Fibroblast of gingiva (primary cell): ENCODE data around the gene NEURL4.
"Not testable (repeated sequence)": the region's sequence is repeated elsewhere in the genome, so short reads cannot be mapped to it uniquely, and the experiment has no call there.

Source experiments
- DNase-seq: peaks from one replicate; pipeline ENCODE4 v3.0.0-alpha.2; 2011; ENCODE audit warnings: low read depth

NEURL4 gene

DNA sequence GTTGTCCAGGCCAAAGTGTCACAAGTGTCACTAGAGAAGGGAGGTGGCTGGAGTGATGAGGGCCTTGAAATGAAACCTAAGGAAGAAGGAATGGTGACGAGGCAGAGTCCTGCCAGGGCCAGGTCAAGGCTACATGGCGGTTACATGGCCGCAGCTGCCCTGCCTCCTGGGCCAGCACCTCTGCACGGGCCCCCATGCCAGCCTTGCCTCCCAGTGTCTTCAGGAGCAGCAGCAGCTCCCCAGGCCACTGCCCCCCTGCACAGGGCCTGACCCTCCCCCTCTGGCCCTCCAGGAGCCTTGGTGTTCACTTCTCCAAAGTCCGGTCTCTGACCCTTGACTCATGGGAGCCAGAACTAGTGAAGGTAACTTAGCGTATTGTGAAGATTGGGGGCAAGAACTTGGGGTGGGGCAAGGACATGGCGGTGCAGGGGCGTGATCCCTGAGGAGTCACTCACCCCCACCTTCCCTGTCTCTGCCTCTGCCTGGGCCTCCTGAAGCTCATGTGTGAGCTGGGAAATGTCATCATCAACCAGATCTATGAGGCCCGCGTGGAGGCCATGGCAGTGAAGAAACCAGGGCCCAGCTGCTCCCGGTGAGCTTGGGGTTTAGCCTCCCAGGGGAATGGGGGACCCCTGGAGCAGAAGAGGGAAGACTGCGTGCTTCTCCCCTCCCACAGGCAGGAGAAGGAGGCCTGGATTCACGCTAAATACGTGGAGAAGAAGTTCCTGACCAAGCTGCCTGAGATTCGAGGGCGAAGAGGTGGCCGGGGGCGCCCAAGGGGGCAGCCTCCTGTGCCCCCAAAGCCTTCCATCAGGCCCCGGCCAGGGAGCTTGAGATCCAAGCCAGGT, 18.7 kb upstream of the NEURL4 start:
- no peak for DNase-seq

DNA sequence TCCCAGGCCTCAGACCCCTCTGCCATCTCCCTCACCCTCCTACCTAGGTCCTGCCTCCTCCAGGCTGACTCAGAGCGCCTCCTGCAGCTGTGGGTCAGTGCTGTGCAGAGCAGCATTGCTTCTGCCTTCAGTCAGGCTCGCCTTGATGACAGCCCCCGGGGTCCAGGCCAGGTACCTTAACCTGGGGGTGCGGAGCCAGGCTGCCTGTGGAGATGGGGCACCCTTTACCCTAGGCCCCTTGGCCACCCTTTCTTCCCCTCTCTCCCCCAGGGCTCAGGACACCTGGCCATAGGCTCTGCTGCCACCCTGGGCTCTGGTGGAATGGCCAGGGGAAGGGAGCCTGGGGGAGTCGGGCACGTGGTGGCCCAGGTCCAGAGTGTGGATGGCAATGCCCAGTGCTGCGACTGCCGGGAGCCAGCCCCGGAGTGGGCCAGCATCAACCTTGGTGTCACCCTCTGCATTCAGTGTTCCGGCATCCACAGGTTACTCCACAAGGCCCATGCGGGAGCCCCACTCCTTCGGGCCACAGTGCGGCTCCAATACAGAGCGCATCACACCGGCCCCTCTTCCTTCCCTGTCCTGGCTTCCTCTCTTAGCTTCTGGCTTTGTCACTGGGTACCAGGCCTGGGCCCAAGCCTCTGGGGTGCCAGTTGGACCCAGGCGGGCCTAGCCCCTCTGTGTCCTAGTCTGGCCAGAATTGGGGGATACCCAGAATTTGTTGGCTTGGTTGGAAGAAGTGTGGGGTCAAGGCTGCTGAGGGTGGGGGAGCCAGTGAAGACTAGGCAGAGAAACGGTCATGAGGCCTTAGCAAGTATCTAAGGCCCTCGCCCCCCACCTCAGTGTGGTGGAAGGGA, 17.9 kb upstream of the NEURL4 start:
- DNase-seq = no peak

DNA sequence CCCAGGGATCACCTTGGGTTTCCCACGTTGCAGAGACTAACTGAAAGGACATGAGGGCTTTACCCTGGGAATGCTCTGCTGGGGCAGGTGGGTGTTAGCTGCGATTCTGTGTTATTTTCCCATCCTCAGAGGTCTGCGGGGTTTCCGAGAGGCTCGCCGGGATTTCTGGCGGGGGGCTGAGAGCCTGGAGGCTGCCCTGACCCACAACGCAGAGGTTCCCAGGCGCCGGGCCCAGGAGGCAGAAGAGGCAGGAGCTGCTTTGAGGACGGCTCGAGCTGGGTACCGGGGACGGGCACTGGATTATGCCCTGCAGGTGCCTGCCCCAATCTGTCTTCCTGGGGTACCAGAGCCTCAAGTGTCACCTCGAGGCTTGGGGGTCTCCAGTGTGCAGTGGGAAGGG, 14.1 kb upstream of the NEURL4 start:
- DNase-seq = no peak

DNA sequence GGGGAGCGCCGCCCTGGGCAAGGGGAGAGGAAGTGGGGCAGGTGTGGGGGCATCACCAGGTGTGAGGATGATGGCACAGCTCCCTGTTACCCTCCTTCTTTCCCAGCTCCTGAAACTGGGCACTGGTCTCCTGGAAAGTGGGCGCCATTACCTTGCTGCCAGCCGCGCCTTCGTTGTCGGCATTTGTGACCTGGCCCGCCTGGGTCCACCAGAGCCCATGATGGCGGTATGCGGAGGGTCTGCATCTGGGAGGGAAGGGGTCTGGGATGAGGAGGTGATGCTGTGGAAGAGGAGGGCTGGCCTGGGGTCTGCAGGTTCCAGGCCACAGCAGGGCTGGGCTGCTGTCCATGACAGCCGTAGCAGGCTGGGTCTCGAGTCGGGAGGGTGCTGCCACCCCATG, 12.7 kb upstream of the NEURL4 start:
- DNase-seq = no peak

DNA sequence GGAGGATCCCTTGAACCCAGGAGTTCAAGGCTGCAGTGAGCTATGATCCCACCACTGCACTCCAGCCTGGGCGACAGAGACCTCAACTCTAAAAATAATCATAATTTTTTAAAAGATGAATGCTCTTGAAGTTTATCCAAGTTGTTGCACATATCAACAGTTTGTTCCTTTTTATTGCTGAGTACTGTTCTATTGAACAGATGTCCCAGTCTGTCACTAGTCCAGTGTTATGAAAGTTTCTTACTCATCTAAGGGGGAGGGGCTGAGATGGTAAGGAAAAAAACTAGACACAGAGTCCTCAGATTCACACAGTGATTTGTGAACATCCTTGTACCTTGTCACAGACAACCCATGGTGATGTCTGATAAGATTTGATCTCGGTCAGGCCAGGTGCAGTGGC, 11.0 kb upstream of the NEURL4 start:
- DNase-seq = no peak

DNA sequence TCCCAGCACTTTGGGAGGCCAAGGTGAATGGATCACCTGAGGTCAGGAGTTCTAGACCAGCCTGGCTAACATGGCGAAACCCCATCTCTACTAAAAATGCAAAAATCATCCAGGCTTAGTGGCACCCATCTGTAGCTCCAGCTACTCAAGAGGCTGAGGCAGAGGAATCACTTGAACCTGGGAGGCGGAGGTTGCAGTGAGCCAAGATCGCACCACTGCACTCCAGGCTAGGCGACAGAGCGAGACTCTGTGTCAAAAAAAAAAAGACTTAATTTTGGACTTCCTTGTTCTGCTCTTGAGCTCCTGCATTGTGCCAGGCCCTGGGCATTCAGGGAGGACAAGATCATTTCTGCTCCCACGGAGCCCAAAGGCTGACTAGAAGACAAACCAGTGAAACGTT, 8.5 kb upstream of the NEURL4 start:
- DNase-seq = not testable (repeated sequence)

DNA sequence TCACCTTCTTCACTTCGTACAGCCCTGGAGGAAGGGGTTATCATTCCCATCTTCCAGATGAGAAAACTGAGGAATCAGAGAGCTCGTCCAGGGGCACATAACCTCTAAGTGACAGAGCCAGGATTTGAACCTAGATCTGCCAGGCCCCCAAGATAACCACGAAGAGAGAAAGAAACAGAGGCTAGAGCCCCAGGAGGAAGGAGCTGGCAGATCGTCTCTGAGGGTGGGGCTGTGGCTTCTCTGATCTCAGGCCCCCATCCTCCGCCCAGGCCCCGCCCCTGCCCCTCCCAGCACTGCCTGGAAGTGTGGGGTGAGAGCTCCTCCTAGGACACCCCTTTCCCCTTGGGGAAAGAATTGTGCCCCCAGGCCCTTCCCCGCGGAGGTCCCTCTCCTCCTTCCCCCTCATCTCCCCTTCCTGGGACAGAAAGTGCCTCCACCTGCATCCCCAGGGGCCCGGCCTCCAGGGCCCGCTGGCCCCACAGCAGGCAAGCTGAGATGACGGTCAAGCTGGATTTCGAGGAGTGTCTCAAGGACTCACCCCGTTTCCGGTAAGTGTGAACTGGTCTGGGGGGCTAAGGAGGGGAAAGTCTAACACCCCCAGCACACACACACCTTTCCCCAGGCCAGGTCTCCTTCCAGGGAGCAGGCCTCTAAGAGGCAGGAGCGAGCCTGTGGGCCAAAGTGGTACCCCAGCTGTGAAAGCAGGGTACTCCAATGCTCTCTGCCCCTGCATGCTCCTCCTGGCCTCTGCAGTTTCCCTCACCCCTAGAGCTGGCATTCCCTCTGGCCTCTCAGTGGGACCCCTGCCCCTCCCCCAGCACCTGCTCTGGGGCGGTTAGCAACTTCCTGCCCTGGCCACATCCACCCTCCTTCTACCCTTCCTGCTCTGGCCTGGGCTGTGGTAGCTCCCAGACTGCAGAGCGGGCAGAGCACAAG, 7.4 kb upstream of the NEURL4 start, which contains the start of gene ACAP1:
ACAP1 (plus strand) TSS at position 290 of the 936 bp plus-strand sequence; CDS start at position 496, 206 bp downstream.
- no peak for DNase-seq

DNA sequence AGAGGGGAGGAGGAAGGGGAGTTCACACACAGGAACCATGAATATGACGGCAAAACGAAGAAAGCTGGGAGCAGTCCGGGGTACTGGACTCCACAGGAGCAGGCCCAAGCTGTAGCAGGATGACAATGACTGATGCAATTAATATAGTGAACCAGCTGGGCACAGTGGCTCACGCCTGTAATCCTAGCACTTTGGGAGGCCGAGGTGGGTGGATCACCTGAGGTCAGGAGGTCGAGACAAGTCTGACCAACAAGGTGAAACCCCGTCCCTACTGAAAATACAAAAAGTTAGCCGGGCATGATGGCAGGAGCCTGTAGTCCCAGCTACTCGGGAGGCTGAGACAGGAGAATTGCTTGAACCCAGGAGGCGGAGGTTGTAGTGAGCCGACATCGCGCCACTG, 6.6 kb upstream of the NEURL4 start:
- DNase-seq = not testable (repeated sequence)

DNA sequence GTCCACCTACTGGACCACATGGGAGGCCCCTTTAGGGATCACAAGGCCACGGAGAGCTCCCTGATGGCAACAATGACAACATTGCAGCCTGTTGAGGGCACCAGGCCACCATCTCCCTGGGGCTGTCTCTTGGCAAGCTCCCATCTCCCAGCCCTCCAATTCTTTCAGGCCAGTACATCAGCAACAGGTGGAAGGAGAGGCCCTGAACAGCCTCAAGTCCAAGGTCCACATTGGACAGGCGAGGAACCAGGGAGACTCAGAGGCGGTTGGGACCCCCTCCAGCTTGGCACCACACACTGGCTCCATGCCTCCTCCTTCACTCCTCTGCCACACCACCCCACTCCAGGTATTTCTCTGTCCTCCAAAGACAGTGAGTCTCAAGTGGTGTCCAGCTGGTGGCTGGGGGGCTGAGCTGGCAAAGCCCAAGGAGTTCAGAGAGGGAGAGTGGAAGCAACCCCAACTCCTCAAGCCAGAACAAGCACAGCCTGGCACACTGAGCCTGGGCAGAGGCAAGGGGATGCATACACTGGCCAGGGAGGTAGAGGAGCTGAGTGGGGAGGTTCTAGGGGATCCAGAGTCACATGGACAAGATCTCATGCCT, 5.9 kb upstream of the NEURL4 start:
- no peak for DNase-seq

DNA sequence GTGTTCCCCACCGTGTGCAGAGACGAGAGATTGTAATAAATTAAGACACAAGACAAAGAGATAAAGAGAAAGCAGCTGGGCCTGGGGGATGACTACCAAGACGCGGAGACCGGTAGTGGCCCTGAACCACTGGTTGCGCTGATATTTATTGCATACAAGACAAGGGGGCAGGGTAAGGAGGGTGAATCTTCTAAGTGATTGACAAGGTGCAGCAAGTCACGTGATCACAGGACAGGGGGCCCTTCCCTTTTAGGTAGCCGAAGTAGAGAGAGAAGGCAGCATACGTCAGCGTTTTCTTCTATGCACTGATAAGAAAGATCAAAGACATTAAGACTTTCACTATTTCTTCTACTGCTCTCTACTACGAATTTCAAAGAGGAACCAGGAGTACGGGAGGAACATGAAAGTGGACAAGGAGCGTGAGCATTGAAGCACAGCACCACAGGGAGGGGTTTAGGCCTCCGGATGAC, 3.5 kb upstream of the NEURL4 start:
- not testable (repeated sequence) for DNase-seq

DNA sequence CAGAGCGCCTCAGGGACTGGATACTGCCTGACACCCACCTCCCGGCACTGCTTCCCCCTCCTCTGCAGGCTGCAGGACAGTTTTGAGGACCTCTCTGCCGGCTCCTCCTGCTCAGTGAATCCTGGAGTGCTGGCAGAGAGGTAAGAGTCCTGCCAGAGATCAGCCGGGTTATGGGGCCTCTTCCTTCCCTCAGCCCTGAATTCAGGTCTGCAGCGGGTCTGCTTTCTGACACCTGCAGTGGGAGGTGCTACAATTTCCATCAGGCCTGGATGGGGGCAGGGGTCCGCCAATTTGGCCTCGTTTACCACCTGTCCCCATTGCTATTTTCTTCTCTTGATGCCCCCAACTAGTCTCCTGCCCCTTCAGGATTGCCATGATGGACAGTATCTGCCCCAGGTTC, 3.0 kb upstream of the NEURL4 start:
- no peak for DNase-seq

DNA sequence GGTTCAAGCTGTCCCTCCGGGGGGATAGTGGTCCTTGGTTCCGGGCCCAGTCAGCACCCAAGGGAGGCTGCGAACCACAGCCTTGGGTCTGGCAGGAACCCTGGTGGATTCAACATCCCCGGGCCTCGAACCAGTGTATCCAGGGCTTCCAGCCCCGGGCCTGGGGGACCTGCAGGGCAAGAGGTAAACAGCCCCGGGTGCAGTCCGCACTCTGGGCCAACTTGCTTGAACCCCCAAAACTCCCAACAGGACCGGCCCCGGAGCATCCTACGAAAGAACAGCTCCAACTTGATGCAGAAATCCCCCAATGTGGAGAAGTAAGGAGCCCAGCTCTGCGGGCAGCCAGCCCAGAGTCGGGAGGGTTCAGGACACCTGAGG, 1.5 kb upstream of the NEURL4 start:
- DNase-seq = no peak

DNA sequence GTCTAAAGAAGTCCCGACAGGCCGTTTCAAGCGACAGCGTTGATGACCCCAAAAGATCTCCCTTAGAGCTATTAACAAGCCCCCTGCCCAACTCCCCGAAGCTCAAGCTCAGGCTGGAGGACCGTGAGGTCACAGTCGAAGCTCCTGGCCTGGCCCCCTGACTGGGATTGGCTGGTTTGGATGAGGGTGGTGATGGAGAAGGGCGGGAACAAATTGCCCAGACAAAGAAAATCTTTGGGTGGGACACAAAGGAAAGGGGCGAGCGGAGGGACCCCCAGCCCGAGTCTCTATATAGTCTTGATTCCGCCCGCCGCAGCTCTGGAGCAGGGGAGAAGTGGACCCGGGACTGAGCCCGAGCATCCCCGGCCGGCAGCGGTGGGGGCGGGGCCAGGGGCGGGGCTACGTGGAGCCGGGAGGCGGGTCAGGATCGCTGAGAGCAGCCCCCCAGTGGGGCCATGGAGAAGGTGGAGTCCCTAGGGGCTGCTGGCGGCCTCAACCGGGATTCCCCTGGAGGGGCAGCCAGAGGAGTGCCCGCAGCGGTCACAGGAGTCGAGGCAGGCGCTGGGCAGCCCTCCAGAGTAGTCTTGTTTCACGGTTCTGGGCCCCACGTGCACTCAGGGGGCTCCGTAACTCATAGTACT, 982 bp upstream of the NEURL4 start:
- peak; percentile 68 for DNase-seq

DNA sequence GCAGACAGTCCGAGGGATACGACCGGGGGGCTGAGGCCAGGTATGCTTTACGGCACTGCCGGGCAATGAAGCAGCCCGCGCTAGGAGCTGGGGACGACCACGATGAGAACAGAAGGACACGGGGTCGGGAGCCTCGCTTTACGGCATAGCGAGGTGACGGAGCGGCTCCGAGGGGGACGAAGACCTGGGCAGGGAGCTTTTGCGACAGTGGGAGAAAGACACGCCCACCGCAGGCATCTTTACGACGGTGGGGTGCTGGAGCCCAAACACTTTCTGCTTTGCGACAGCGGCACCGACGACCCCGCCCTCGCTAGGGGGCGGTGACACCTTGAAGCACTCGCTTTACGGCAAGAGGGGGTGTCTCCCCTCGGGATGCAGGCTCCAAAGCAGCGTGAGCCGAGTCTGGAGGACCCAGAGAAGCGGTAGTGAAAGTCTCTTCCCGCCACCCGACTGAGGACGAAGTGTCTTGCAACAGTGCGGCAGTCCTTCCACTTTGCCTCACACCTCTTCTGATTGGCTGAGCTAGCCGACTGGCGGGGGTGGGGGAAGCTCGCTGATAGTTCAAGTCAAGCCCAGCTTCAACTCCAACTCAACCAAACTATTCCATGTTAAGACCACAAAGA, 350 bp upstream of the NEURL4 start:
- DNase-seq = peak; percentile 100

DNA sequence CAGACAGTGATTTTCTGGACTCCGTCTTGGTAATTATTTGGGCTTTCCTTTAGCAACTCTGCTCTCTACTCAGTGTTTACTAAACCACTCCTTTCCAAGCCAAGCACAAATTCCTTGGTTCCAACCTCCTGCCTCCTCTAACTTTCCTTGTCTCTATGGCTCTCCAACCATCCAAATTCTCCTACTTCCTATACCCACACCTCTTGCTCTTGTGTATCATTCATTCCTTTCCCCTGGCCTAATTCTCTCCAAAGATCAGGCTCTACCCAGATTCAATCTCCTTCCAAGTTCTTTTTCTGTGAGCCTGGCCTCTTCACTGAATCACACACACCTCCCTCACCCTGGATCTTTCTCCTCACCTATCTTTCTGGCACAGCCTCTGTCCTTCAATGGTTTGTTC, 1.1 kb downstream of the NEURL4 start:
- no peak for DNase-seq

DNA sequence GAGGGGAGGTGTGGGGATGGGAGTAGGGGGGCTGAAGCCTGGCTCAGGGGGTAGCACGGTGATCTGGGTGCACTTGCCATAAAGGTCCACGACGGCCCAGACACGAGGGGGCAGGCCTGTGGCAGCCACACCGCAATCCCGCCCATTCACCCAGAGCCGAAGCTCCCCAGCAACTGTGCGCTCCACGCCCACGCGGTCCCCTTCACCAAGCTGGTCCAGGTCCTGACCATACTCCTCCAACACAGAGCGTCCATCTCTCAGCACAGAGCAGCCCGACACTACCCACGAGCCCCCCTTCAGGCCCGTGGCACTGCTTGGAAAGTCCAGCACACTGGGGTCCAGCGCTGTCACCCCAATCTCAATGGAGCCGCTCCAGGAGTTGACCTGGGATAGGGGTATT, 1.6 kb downstream of the NEURL4 start:
- no peak for DNase-seq

DNA sequence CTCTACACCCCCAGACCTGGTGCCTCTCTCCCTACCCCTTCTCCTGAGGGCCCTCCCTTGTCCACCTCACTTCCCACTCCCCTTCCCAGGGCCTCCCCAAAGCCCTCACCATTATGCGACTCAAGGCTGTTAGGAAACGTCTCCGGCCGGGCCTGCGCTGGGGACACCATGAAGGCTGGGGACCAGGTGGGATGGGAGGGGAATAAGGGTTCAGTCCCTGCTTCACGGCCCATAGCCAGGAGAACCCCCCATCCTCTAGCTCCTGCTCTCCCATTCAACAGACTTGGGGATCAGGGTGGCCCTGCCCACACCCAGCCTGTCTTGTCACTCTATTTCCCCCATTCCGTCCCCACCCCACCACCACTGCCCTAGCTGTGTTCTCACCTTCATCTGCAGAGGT, 2.1 kb downstream of the NEURL4 start:
- no peak for DNase-seq

DNA sequence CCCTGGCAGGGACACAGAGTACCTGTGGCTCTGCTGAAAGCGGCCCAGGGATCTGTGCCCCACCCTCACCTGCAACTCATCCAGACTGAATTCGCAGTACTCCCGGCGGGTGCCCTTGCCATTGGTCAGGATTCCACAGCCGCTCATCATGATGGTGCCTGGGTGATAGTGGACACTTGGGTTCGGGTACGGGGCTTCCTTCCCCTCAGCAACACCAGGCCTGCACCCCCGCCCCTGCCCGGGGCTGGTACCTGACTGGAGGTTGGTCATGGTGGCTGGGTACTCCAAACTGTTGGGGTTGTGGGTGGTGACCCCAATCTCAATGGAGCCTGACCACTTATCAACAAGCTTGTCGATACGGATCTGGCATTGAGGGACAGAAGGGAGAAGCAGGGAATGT, 2.9 kb downstream of the NEURL4 start:
- DNase-seq = no peak

DNA sequence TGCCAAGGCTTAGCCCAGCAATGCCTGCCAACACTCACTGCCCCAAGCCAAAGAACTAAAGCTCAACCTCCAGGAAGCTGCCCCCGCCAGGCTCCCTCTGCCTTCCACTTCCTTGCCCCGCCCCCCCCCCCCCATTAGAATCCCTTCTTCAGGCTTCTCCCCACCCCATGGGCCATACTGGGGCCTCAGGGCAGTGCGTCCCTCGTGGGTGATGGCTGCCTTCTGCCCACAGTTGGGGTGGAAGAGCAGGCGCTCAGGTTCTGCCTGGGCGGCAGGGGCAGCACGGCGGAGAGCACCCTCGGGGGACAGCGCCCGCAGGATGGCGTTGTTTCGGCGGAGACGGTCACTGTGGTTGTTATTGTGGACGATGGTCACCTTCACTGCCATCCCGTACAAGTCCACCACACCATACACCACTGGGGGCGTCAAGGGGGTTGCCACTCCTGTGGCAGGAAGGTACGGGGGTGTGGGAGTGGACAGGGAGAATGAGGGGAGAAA, 4.1 kb downstream of the NEURL4 start:
- no peak for DNase-seq

DNA sequence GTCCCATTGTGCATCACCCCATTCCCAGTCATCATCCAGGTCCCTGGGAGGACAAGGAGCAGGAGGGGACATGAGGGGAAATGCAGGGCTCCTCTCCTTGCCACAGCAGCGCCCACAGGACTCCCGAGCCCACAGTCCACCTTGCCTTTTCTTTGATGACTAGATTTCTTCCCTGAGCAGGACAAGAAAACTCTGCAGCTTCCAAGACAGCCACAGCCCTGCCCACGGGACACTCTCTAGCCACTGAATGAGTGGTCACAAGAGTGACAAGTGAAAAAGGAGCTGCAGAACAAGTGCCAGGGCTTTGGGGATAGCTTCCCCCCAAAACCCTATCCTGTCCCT, 4.7 kb downstream of the NEURL4 start:
- no peak for DNase-seq
